MCF 10A (cell line): Measurements from ENCODE around the gene LYSMD4. TPM values are rescaled to one million over a fixed set of nuclear protein-coding genes. Genes with fewer than 3 reads are reported as not detected.
"Not testable (repeated sequence)": the region's sequence is repeated elsewhere in the genome, so short reads cannot be mapped to it uniquely, and the experiment has no call there.

ENCODE experiments used
- BruUV-seq: library from RNA; stranded (reverse); fragments of 400-500 nt; replicated peaks from 2 replicates; lab custom pipeline; 2021; lab: Mats Ljungman, UMichigan
- CTCF ChIA-PET: fragments of 300-600 bp; sonication (Branson Sonifier 250); formaldehyde crosslinking; extraction: SDS; loops from one replicate; lab custom pipeline; 2021; ENCODE audit warnings: antibody characterized with exemption, inconsistent platforms; lab: Yijun Ruan, JAX
- POLR2A ChIA-PET: fragments of 300-600, 350-650 bp; sonication (Branson Sonifier 250); formaldehyde crosslinking; extraction: SDS; loops from one replicate; lab custom pipeline; 2020; ENCODE audit warnings: antibody characterized with exemption, inconsistent platforms; lab: Yijun Ruan, JAX
- DNase-seq: peaks from one replicate; pipeline ENCODE4 v3.0.0-alpha.2; 2018; ENCODE audit not compliant: unreplicated experiment
- H3K27ac Mint-ChIP-seq: one replicate; pipeline ENCODE4 v1.8.0; 2022; ENCODE audit warnings: mild to moderate bottlenecking, low read depth, mixed read lengths; ENCODE audit not compliant: unreplicated experiment
- H3K27me3 Mint-ChIP-seq: one replicate; pipeline ENCODE4 v1.8.0; 2022; ENCODE audit warnings: mixed read lengths; ENCODE audit not compliant: insufficient read depth, unreplicated experiment
- H3K36me3 Mint-ChIP-seq: one replicate; pipeline ENCODE4 v1.8.0; 2022; ENCODE audit warnings: mild to moderate bottlenecking, moderate library complexity, mixed read lengths; ENCODE audit not compliant: insufficient read depth, unreplicated experiment
- H3K4me1 Mint-ChIP-seq: one replicate; pipeline ENCODE4 v1.8.0; 2022; ENCODE audit warnings: mixed read lengths; ENCODE audit not compliant: insufficient read depth, unreplicated experiment
- H3K4me3 Mint-ChIP-seq: one replicate; pipeline ENCODE4 v1.8.0; 2022; ENCODE audit warnings: mild to moderate bottlenecking, moderate library complexity, mixed read lengths; ENCODE audit not compliant: unreplicated experiment
- H3K9me3 Mint-ChIP-seq: one replicate; pipeline ENCODE4 v1.8.0; 2022; ENCODE audit warnings: mixed read lengths; ENCODE audit not compliant: unreplicated experiment
- CTCF ChIP-seq: fragments of 200-600 bp; IDR thresholded peaks from one replicate; pipeline ENCODE4 v1.8.0; 2022; ENCODE audit warnings: antibody characterized with exemption, mild to moderate bottlenecking; ENCODE audit not compliant: unreplicated experiment
- intact Hi-C: fragments of 100-400 bp; cut with micrococcal nuclease; formaldehyde crosslinking; loops from 2 replicates; pipeline ENCODE4 v1.14.1; 2022
- total RNA-seq: library from RNA; stranded (reverse); gene quantifications from 2 replicates; pipeline ENCODE4 v1.2.3, GENCODE V29; 2022

Gene LYSMD4
- total RNA-seq, 1 experiment from 2014 or later = 9.0 TPM

- no TSS peak for BruUV-seq
- Mint-ChIP-seq H3K27me3 (no peaks in the 10 kb centered on the region), H3K9me3 (no peaks in the 10 kb centered on the region), H3K36me3 (no peaks in the 10 kb centered on the region), H3K4me3 (no peak overlapping the region), H3K27ac (no peak overlapping the region), H3K4me1 (peaks cover 8% of the 10 kb centered on the region)
- ChIA-PET POLR2A (interaction anchor here (1.0 kb wide), 1 partner anchor 46 kb away, joined by 3 read pairs; no protein-coding TSS in a partner anchor), CTCF (interaction anchor here (0.7 to 1.9 kb wide), 2 partner anchors 20 to 463 kb away, joined by 3 to 9 read pairs; no protein-coding TSS in a partner anchor)
- intact Hi-C loops = no loop called here
- TF ChIP-seq CTCF = no peak
- no peak for DNase-seq
Measured at GRCh38 chr15:99735868-99736267, 2.6 kb upstream of the LYSMD4 start.

- DNase-seq = no peak
- Mint-ChIP-seq H3K4me3 (no peak overlapping the region), H3K36me3 (peaks cover 10% of the 10 kb centered on the region), H3K4me1 (peaks cover 14% of the 10 kb centered on the region), H3K27ac (no peak overlapping the region), H3K27me3 (no peaks in the 10 kb centered on the region), H3K9me3 (no peaks in the 10 kb centered on the region)
- TF ChIP-seq CTCF = no peak
- CTCF ChIA-PET = interaction anchor here (2.1 kb wide), 1 partner anchor 20 kb away, joined by 10 read pairs; no protein-coding TSS in a partner anchor
- POLR2A ChIA-PET = interaction anchor here (1.1 to 4.0 kb wide), 6 partner anchors 22 to 484 kb away, joined by 3 to 53 read pairs (median 14); partner anchors contain the start of genes LRRC28 and TTC23
- intact Hi-C loops = no loop called here
- BruUV-seq = no TSS peak
Measured at GRCh38 chr15:99734575-99734974, 1.3 kb upstream of the LYSMD4 start.

- BruUV-seq, DNase-seq, H3K27me3 Mint-ChIP-seq, intact Hi-C loops, H3K9me3 Mint-ChIP-seq: not testable (repeated sequence)
- Mint-ChIP-seq H3K36me3 (peaks cover 15% of the 10 kb centered on the region), H3K4me3 (peak overlapping the region; percentile 77), H3K27ac (peak overlapping the region; percentile 94), H3K4me1 (peaks cover 14% of the 10 kb centered on the region)
- ChIA-PET CTCF (interaction anchor here (0.6 to 2.1 kb wide), 3 partner anchors 21 to 266 kb away, joined by 3 to 10 read pairs (median 5); no protein-coding TSS in a partner anchor), POLR2A (interaction anchor here (0.9 to 4.0 kb wide), 6 partner anchors 22 to 484 kb away, joined by 6 to 53 read pairs (median 14); partner anchors contain the start of genes LRRC28 and TTC23)
Measured at GRCh38 chr15:99734040-99734291, 729 bp upstream of the LYSMD4 start.

GRCh38 chr15:99732751-99733267, 428 bp downstream of the LYSMD4 start:
- peak; percentile 26 for DNase-seq
- intact Hi-C loops = no loop called here
- Mint-ChIP-seq H3K27ac (no peak overlapping the region), H3K9me3 (no peaks in the 10 kb centered on the region), H3K36me3 (peaks cover 15% of the 10 kb centered on the region), H3K27me3 (no peaks in the 10 kb centered on the region), H3K4me1 (peaks cover 14% of the 10 kb centered on the region), H3K4me3 (peak overlapping the region; percentile 77)
- POLR2A ChIA-PET = interaction anchor here (0.6 to 4.0 kb wide), 25 partner anchors 14 to 869 kb away, joined by 3 to 53 read pairs (median 4); partner anchors contain the start of genes ASB7, LINS1, LRRC28 and MEF2A
- no TSS peak for BruUV-seq
- CTCF ChIA-PET = interaction anchor here (0.6 to 3.6 kb wide), 6 partner anchors 15 to 616 kb away, joined by 3 to 17 read pairs (median 4); no protein-coding TSS in a partner anchor
- TF ChIP-seq CTCF = no peak
